ENCODE measurements around the gene GTF2H3.

GRCh38 chr12:123648401-123648800 is 14.8 kb downstream of the GTF2H3 start:
- no peak for TF ChIP-seq FOXP4 (CRISPR knock-in tag; IDR thresholded peaks at IDR 0.05; ENCODE audit: borderline replicate concordance)
- no peak for TF ChIP-seq AFF4 (CRISPR knock-in tag; IDR thresholded peaks at IDR 0.05)
- no peak for TF ChIP-seq RFX5 (IDR thresholded peaks at IDR 0.05; ENCODE audit: low read depth, low read length)
- TF ChIP-seq SP1 (CRISPR knock-in tag; IDR thresholded peaks at IDR 0.05): no peak
- TF ChIP-seq EP300 (IDR thresholded peaks at IDR 0.05; ENCODE audit: low read length): no peak
- TF ChIP-seq POLR2A (conservative IDR thresholded peaks at IDR 0.05): no peak
- no peak for TF ChIP-seq ZNF274 (IDR thresholded peaks at IDR 0.05; ENCODE audit: borderline replicate concordance, low read depth, low read length)

All from K562 (cell line).